IgD-negative memory B cell (primary cell): ENCODE measurements around the gene JMJD1C. TPM values are rescaled to one million over a fixed set of nuclear protein-coding genes. Genes with fewer than 3 reads are reported as not detected.
A peak's percentile ranks its signal among the peaks of the same experiment; 100 is the strongest.
"Not testable (repeated sequence)": the region's sequence is repeated elsewhere in the genome, so short reads cannot be mapped to it uniquely, and the experiment has no call there.

ENCODE experiments used
- H3K27ac Mint-ChIP-seq, 3 donors: one replicate each; pipeline ENCODE4 v1.8.0; 2020 to 2022; ENCODE audit warnings: mild to moderate bottlenecking in 3 of 3, mixed read lengths in 3 of 3, moderate library complexity in 1 of 3
- H3K27me3 Mint-ChIP-seq: one replicate; pipeline ENCODE4 v1.8.0; 2021; ENCODE audit warnings: mixed read lengths
- H3K36me3 Mint-ChIP-seq: one replicate; pipeline ENCODE4 v1.8.0; 2020; ENCODE audit warnings: mild to moderate bottlenecking, mixed read lengths
- H3K4me1 Mint-ChIP-seq, 3 donors: one replicate each; pipeline ENCODE4 v1.8.0; 2020 to 2022; ENCODE audit warnings: mixed read lengths in 3 of 3, mild to moderate bottlenecking in 1 of 3
- H3K4me3 Mint-ChIP-seq, 4 donors: one replicate each; pipeline ENCODE4 v1.8.0; 2020 to 2022; ENCODE audit warnings: mild to moderate bottlenecking in 4 of 4, mixed read lengths in 4 of 4, moderate library complexity in 3 of 4
- H3K9me3 Mint-ChIP-seq, 3 donors: one replicate each; pipeline ENCODE4 v1.8.0; 2020 to 2021; ENCODE audit warnings: mixed read lengths in 3 of 3, mild to moderate bottlenecking in 1 of 3
- polyA plus RNA-seq: library from polyadenylated mRNA; unstranded; fragments of 300-500 nt; fragmentation: Illumina TruSeq; gene quantifications from one replicate; pipeline ENCODE4 v1.2.3, GENCODE V29; 2021

The JMJD1C gene
- polyA plus RNA-seq, 1 donor from 2014 or later: 107 TPM

- Mint-ChIP-seq H3K27ac (peak overlapping the region; percentile 23 to 63 (median 28)), H3K4me1 (peaks cover 65 to 72% (median 65%) of the 10 kb centered on the region in 3 donors), H3K4me3 (peak overlapping the region; percentile 62 to 94 (median 76)), H3K9me3 (no peaks in the 10 kb centered on the region), H3K36me3 (peaks cover 6% of the 10 kb centered on the region), H3K27me3 (no peaks in the 10 kb centered on the region)
Measured at GRCh38 chr10:63256009-63256773, 209.6 kb downstream of the JMJD1C start.

- H3K36me3 Mint-ChIP-seq: peaks cover 3% of the 10 kb centered on the region
- H3K27me3 Mint-ChIP-seq: no peaks in the 10 kb centered on the region
- H3K27ac Mint-ChIP-seq: peak overlapping the region in 1 of 3 donors; percentile 2
- peak overlapping the region in 1 of 4 donors; percentile 65 for H3K4me3 Mint-ChIP-seq
- H3K4me1 Mint-ChIP-seq: peaks cover 60 to 72% (median 64%) of the 10 kb centered on the region in 3 donors
- no peaks in the 10 kb centered on the region for H3K9me3 Mint-ChIP-seq
Measured at GRCh38 chr10:63255316-63255715, 210.5 kb downstream of the JMJD1C start.

- peaks cover 49 to 59% (median 56%) of the 10 kb centered on the region in 3 donors for H3K4me1 Mint-ChIP-seq
- no peaks in the 10 kb centered on the region for H3K27me3 Mint-ChIP-seq
- peak overlapping the region; percentile 32 to 55 (median 48) for H3K27ac Mint-ChIP-seq
- peaks cover 0 to 2% (median 0%) of the 10 kb centered on the region in 3 donors for H3K9me3 Mint-ChIP-seq
- H3K4me3 Mint-ChIP-seq: peak overlapping the region in 3 of 4 donors; percentile 14 to 29 (median 19)
- peaks cover 7% of the 10 kb centered on the region for H3K36me3 Mint-ChIP-seq
Measured at GRCh38 chr10:63253040-63253439, 212.7 kb downstream of the JMJD1C start.

GRCh38 chr10:63252095-63252762 is 213.5 kb downstream of the JMJD1C start:
- H3K27me3 Mint-ChIP-seq: no peaks in the 10 kb centered on the region
- H3K4me1 Mint-ChIP-seq: peaks cover 44 to 56% (median 53%) of the 10 kb centered on the region in 3 donors
- peaks cover 0 to 2% (median 0%) of the 10 kb centered on the region in 3 donors for H3K9me3 Mint-ChIP-seq
- peaks cover 9% of the 10 kb centered on the region for H3K36me3 Mint-ChIP-seq
- H3K27ac Mint-ChIP-seq: peak overlapping the region in 2 of 3 donors; percentile 32 to 48
- H3K4me3 Mint-ChIP-seq: peak overlapping the region in 2 of 4 donors; percentile 19 to 67

GRCh38 chr10:63250032-63250431 is 215.7 kb downstream of the JMJD1C start:
- Mint-ChIP-seq H3K27ac (peak overlapping the region in 1 of 3 donors; percentile 41), H3K4me3 (no peak overlapping the region), H3K9me3 (peaks cover 2 to 8% (median 3%) of the 10 kb centered on the region in 3 donors), H3K4me1 (peaks cover 47 to 64% (median 57%) of the 10 kb centered on the region in 3 donors), H3K36me3 (peaks cover 16% of the 10 kb centered on the region), H3K27me3 (no peaks in the 10 kb centered on the region)

GRCh38 chr10:63247771-63248170 is 218.0 kb downstream of the JMJD1C start:
- Mint-ChIP-seq H3K4me1 (peaks cover 47 to 67% (median 59%) of the 10 kb centered on the region in 3 donors), H3K4me3 (peak overlapping the region in 1 of 4 donors; percentile 10), H3K27me3 (no peaks in the 10 kb centered on the region), H3K9me3 (peaks cover 2 to 8% (median 3%) of the 10 kb centered on the region in 3 donors), H3K27ac (peak overlapping the region in 1 of 3 donors; percentile 86), H3K36me3 (peaks cover 21% of the 10 kb centered on the region)

GRCh38 chr10:63246356-63246755 is 219.4 kb downstream of the JMJD1C start:
- peak overlapping the region in 3 of 4 donors; percentile 32 to 90 (median 85) for H3K4me3 Mint-ChIP-seq
- peak overlapping the region; percentile 1 to 88 (median 70) for H3K27ac Mint-ChIP-seq
- H3K9me3 Mint-ChIP-seq: peaks cover 2 to 8% (median 3%) of the 10 kb centered on the region in 3 donors
- peaks cover 49 to 61% (median 58%) of the 10 kb centered on the region in 3 donors for H3K4me1 Mint-ChIP-seq
- H3K27me3 Mint-ChIP-seq: no peaks in the 10 kb centered on the region
- H3K36me3 Mint-ChIP-seq: peaks cover 21% of the 10 kb centered on the region

- H3K4me3 Mint-ChIP-seq: peak overlapping the region; percentile 53 to 81 (median 76)
- peak overlapping the region; percentile 47 to 85 (median 63) for H3K27ac Mint-ChIP-seq
- H3K36me3 Mint-ChIP-seq: peaks cover 12% of the 10 kb centered on the region
- peaks cover 56 to 70% (median 67%) of the 10 kb centered on the region in 3 donors for H3K4me1 Mint-ChIP-seq
- no peaks in the 10 kb centered on the region for H3K27me3 Mint-ChIP-seq
- peaks cover 0 to 8% (median 3%) of the 10 kb centered on the region in 3 donors for H3K9me3 Mint-ChIP-seq
Measured at GRCh38 chr10:63241841-63242281, 223.9 kb downstream of the JMJD1C start.

GRCh38 chr10:63240807-63241206 is 225.0 kb downstream of the JMJD1C start:
- Mint-ChIP-seq H3K4me3 (peak overlapping the region in 3 of 4 donors; percentile 3 to 80 (median 44)), H3K27ac (peak overlapping the region in 2 of 3 donors; percentile 61), H3K4me1 (peaks cover 56 to 68% (median 64%) of the 10 kb centered on the region in 3 donors), H3K9me3 (peaks cover 0 to 3% (median 0%) of the 10 kb centered on the region in 3 donors), H3K27me3 (no peaks in the 10 kb centered on the region), H3K36me3 (peaks cover 7% of the 10 kb centered on the region)

- Mint-ChIP-seq H3K9me3 (no peaks in the 10 kb centered on the region), H3K36me3 (no peaks in the 10 kb centered on the region), H3K4me1 (peaks cover 45 to 57% (median 50%) of the 10 kb centered on the region in 3 donors), H3K4me3 (peak overlapping the region in 2 of 4 donors; percentile 22 to 67), H3K27me3 (no peaks in the 10 kb centered on the region), H3K27ac (peak overlapping the region; percentile 46 to 64 (median 61))
Measured at GRCh38 chr10:63238501-63238900, 227.3 kb downstream of the JMJD1C start.

- H3K4me3 Mint-ChIP-seq: peak overlapping the region in 2 of 4 donors; percentile 43
- no peaks in the 10 kb centered on the region for H3K27me3 Mint-ChIP-seq
- H3K9me3 Mint-ChIP-seq: no peaks in the 10 kb centered on the region
- H3K36me3 Mint-ChIP-seq: no peaks in the 10 kb centered on the region
- H3K4me1 Mint-ChIP-seq: peaks cover 45 to 57% (median 55%) of the 10 kb centered on the region in 3 donors
- peak overlapping the region in 2 of 3 donors; percentile 52 to 78 for H3K27ac Mint-ChIP-seq
Measured at GRCh38 chr10:63237396-63237795, 228.4 kb downstream of the JMJD1C start.

GRCh38 chr10:63236113-63236935 is 229.5 kb downstream of the JMJD1C start:
- peak overlapping the region in 2 of 4 donors; percentile 45 to 86 for H3K4me3 Mint-ChIP-seq

GRCh38 chr10:63235136-63235535 is 230.6 kb downstream of the JMJD1C start:
- not testable (repeated sequence) for H3K27ac Mint-ChIP-seq, H3K27me3 Mint-ChIP-seq, H3K36me3 Mint-ChIP-seq, H3K9me3 Mint-ChIP-seq
- Mint-ChIP-seq H3K4me1 (peaks cover 41 to 50% (median 48%) of the 10 kb centered on the region in 3 donors), H3K4me3 (peak overlapping the region in 1 of 4 donors; percentile 22)

More at GRCh38 chr10:63236113-63236935, 229.5 kb downstream of the JMJD1C start:
- Mint-ChIP-seq H3K36me3 (peaks cover 2% of the 10 kb centered on the region), H3K9me3 (no peaks in the 10 kb centered on the region), H3K27ac (peak overlapping the region; percentile 31 to 71 (median 64)), H3K27me3 (no peaks in the 10 kb centered on the region), H3K4me1 (peaks cover 43 to 54% (median 53%) of the 10 kb centered on the region in 3 donors)

- Mint-ChIP-seq H3K36me3 (peaks cover 2% of the 10 kb centered on the region), H3K27me3 (no peaks in the 10 kb centered on the region), H3K9me3 (no peaks in the 10 kb centered on the region), H3K4me3 (peak overlapping the region in 1 of 4 donors; percentile 74), H3K4me1 (peaks cover 40 to 56% (median 53%) of the 10 kb centered on the region in 3 donors), H3K27ac (no peak overlapping the region)
Measured at GRCh38 chr10:63229161-63229560, 236.6 kb downstream of the JMJD1C start.
